ENCODE data around the gene PCNX2. TPM values are rescaled to one million over a fixed set of nuclear protein-coding genes. Genes with fewer than 3 reads are reported as not detected.

PCNX2 gene
- total RNA-seq, 2 experiments from 2014 or later = 17.7 to 18.6 TPM

DNA sequence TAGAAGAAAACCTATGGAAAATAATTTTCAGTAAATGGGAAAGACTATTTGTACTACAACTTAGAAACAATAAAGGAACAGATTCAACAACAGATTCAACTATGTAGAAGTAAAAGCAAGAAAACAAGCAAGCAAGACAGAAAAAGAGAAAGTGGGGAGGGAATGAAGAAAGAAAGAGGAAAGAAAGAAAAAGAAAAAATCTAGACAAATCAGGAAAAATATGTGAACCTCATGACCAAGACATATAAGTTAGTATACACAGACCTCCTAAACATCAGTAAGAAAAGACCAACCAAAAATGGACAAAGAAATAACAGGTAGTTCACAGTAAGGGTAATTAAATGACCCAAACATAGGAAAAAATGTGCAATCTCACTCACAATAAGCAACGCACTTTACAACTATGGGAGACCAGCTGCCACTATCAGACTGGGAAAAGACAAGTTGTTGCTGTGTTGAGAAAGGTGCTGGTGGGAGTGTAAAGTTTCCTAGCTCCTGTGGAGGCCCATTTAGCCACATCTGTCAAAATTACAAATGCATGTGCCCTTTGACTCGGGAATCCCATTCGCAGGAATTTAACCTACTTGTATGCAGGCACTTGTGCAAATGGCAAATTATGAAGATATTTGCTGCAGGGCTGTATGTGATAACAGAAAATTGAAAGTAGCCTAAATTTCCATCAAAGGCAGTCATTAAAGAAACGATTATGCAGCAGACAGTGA lies 18.1 kb upstream of the PCNX2 start:
- ChIA-PET POLR2A (no interaction called here), CTCF (no interaction called here)
- peaks cover 33% of the 10 kb centered on the region for H3K27me3 Mint-ChIP-seq (ENCODE audit: low read depth)
- no peak overlapping the region for H3K27ac Mint-ChIP-seq
- no peak for ATAC-seq
- H3K4me1 Mint-ChIP-seq (ENCODE audit: low read depth) = no peaks in the 10 kb centered on the region
- no peaks in the 10 kb centered on the region for H3K9me3 Mint-ChIP-seq (ENCODE audit: insufficient read depth)
- no peak overlapping the region for H3K4me3 Mint-ChIP-seq
- H3K36me3 Mint-ChIP-seq (ENCODE audit: low read depth) = no peaks in the 10 kb centered on the region
- no peak for DNase-seq

DNA sequence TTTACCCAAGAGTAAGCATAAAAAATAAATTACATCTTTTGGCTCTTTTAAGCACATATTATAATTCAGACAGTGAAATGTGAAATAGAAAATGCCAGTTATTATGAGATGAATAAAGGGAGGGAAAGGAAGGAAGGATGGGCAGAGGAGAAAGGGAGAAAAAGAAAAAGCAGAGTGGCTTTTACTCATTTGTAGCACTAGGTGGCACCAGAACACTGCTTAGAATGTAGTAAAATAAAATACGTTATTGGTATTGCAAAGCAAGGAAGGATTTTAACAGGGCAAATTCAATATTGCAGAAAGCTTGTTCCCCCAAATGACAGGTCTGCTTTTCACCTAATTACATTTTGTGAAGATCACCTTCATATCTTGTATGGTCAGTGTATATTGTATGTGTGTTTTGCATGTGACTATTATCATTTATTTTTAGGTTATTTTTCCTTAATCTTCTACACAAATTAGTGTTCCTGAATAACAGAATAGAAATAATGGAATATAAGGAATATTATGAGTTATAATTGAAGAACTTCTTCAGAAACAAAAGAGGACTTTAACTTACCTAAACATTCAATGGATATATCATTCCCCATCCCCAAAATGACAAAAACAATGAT lies 9.1 kb upstream of the PCNX2 start:
- POLR2A ChIA-PET = no interaction called here
- peak; percentile 49 for ATAC-seq
- peak; percentile 27 for DNase-seq
- Mint-ChIP-seq H3K4me1 (ENCODE audit: low read depth) (no peaks in the 10 kb centered on the region), H3K27ac (no peak overlapping the region), H3K27me3 (ENCODE audit: low read depth) (peaks cover 25% of the 10 kb centered on the region), H3K9me3 (ENCODE audit: insufficient read depth) (no peaks in the 10 kb centered on the region), H3K36me3 (ENCODE audit: low read depth) (no peaks in the 10 kb centered on the region), H3K4me3 (no peak overlapping the region)
- CTCF ChIA-PET = interaction anchor here (0.6 to 2.4 kb wide), 14 partner anchors 9 to 762 kb away, joined by 3 to 15 read pairs (median 3); partner anchors contain the start of gene PCNX2

DNA sequence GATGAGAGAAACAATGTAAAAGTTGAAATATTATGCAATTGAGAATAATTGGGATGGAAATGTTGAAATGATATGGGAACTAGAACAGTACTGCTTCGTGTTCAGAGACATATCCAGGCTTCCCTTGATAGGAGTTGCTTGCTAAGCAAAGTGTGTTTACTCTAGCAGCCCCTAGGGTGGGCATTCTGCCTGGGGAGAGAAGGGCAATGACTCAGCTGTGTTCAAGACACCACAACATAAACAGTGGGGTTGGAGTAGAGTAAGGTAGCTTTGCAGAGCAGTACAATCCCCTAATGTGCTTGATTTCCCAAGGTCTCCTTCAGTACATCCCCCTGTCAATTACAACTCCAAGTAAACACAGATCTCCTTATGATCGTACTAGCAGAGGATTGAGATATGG lies 4.8 kb upstream of the PCNX2 start:
- ATAC-seq (no peak), DNase-seq (no peak)
- Mint-ChIP-seq H3K36me3 (ENCODE audit: low read depth) (no peaks in the 10 kb centered on the region), H3K27ac (no peak overlapping the region), H3K27me3 (ENCODE audit: low read depth) (peaks cover 10% of the 10 kb centered on the region), H3K4me1 (ENCODE audit: low read depth) (peaks cover 8% of the 10 kb centered on the region), H3K9me3 (ENCODE audit: insufficient read depth) (no peaks in the 10 kb centered on the region), H3K4me3 (no peak overlapping the region)
- ChIA-PET CTCF (interaction anchor here (1.4 kb wide), 1 partner anchor 17 kb away, joined by 5 read pairs; no protein-coding TSS in a partner anchor), POLR2A (no interaction called here)

DNA sequence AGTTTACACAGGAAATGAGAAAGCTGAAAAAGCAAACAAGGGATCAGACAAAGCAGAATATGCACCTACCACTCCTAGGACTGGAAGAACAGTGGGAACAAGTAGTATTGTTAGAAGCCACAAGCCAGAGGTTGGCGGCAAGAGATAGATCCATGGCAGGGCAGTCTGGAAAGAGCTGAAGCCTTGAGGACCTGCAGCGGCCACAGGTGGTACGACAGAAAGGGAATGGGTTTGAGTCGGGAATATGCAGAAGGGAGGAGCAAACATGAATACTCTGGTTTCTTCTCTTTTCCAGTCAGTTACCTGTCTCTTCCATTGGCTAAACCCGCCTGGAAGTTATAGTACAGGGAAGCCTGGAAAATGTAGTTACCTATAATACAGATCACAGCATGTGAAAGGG lies 3.9 kb upstream of the PCNX2 start:
- Mint-ChIP-seq H3K4me3 (no peak overlapping the region), H3K9me3 (ENCODE audit: insufficient read depth) (no peaks in the 10 kb centered on the region), H3K36me3 (ENCODE audit: low read depth) (no peaks in the 10 kb centered on the region), H3K4me1 (ENCODE audit: low read depth) (peaks cover 15% of the 10 kb centered on the region), H3K27ac (no peak overlapping the region), H3K27me3 (ENCODE audit: low read depth) (peaks cover 10% of the 10 kb centered on the region)
- ChIA-PET CTCF (no interaction called here), POLR2A (no interaction called here)
- DNase-seq (no peak), ATAC-seq (no peak)

DNA sequence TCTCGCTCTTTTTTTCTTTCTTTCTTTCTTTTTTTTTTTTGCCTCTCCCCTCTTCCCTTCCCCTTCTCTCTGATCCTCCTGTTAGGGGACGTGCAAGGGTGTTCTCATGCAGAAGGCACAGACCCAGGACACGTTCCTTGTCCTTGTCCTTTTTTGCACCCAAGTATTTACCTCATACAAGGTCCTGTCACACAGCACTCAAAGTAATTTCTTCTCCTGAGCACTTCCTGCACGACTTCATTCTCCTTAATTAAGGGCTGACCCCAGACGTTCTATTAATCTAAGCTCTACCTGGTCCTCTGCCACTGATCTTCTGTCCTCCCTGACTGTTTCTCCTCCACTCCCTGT lies 424 bp upstream of the PCNX2 start:
- H3K4me1 Mint-ChIP-seq (ENCODE audit: low read depth) = peaks cover 27% of the 10 kb centered on the region
- no peak for ATAC-seq
- H3K36me3 Mint-ChIP-seq (ENCODE audit: low read depth) = peaks cover 6% of the 10 kb centered on the region
- H3K27me3 Mint-ChIP-seq (ENCODE audit: low read depth) = peaks cover 5% of the 10 kb centered on the region
- ChIA-PET POLR2A (no interaction called here), CTCF (interaction anchor here (2.5 kb wide), 1 partner anchor 8 kb away, joined by 15 read pairs; no protein-coding TSS in a partner anchor)
- no peaks in the 10 kb centered on the region for H3K9me3 Mint-ChIP-seq (ENCODE audit: insufficient read depth)
- H3K27ac Mint-ChIP-seq = peak overlapping the region; percentile 85
- peak overlapping the region; percentile 92 for H3K4me3 Mint-ChIP-seq
- no peak for DNase-seq

DNA sequence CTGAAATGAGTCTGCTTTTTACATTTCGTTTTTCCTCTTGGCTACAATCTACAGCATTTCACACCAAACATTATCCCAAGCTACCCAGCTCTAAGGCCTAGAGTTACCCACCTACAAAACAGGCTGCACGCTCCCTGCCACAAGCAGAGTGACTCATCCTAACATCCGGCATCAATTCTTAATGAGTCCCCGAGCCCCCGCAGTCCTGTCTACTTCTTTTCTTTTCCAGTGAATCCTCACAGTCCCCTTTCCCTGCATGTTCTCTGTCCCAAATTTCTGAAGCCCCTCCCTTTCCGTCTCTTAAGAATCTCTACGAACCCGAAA lies 650 bp downstream of the PCNX2 start:
- H3K27me3 Mint-ChIP-seq (ENCODE audit: low read depth) = no peaks in the 10 kb centered on the region
- DNase-seq (peak; percentile 62), ATAC-seq (peak; percentile 76)
- peaks cover 8% of the 10 kb centered on the region for H3K36me3 Mint-ChIP-seq (ENCODE audit: low read depth)
- peaks cover 27% of the 10 kb centered on the region for H3K4me1 Mint-ChIP-seq (ENCODE audit: low read depth)
- peak overlapping the region; percentile 94 for H3K27ac Mint-ChIP-seq
- POLR2A ChIA-PET = interaction anchor here (0.6 to 1.0 kb wide), 3 partner anchors 8 to 39 kb away, joined by 3 to 5 read pairs (median 5); no protein-coding TSS in a partner anchor
- H3K9me3 Mint-ChIP-seq (ENCODE audit: insufficient read depth) = no peaks in the 10 kb centered on the region
- H3K4me3 Mint-ChIP-seq = peak overlapping the region; percentile 92
- CTCF ChIA-PET = interaction anchor here (0.6 to 2.5 kb wide), 2 partner anchors 9 to 392 kb away, joined by 3 to 15 read pairs; no protein-coding TSS in a partner anchor

DNA sequence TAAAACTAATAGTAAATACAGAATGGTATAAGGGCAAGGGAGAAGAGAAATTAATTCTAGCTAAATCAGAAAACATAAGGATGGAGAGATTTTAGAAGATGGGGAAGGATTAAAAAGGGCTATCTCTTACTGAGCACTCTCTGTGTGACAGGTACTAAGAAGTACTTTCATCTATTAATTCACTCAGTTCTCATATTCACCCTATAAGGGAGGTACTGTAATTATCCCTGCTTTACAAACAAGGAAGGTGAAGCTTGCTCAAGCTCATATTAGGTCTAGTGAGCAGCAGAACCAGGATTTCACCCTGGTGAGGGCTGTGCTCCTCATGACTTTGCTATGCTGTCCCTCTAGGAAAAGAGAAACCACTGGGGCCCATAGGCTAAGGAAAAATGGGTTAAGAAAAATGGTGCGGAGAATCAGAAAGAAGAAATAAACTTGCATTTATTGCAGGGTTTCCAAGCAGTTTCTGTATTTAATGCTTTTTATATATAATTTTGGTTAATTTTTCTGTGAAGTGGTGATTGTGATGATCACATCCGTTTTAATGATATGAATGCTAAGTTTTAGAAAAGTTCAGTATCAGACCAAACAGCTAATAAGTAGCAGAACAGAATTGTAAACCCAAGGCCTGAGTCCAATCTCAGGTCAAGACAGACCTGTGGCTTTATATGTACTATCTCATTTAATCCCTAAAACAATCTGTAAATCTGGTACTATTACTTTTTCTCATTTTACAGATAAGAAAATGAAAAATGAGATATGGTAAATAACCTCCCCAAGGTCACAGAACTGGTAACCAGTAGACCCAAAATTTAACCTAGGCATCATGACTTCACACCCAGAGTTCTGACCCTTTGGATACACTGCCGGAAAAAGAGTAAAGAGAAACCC lies 1.7 kb downstream of the PCNX2 start:
- ATAC-seq (no peak), DNase-seq (no peak)
- Mint-ChIP-seq H3K36me3 (ENCODE audit: low read depth) (peaks cover 18% of the 10 kb centered on the region), H3K27me3 (ENCODE audit: low read depth) (no peaks in the 10 kb centered on the region), H3K27ac (peak overlapping the region; percentile 35), H3K4me3 (peak overlapping the region; percentile 24), H3K9me3 (ENCODE audit: insufficient read depth) (no peaks in the 10 kb centered on the region), H3K4me1 (ENCODE audit: low read depth) (peaks cover 29% of the 10 kb centered on the region)
- POLR2A ChIA-PET = no interaction called here
- CTCF ChIA-PET = no interaction called here

DNA sequence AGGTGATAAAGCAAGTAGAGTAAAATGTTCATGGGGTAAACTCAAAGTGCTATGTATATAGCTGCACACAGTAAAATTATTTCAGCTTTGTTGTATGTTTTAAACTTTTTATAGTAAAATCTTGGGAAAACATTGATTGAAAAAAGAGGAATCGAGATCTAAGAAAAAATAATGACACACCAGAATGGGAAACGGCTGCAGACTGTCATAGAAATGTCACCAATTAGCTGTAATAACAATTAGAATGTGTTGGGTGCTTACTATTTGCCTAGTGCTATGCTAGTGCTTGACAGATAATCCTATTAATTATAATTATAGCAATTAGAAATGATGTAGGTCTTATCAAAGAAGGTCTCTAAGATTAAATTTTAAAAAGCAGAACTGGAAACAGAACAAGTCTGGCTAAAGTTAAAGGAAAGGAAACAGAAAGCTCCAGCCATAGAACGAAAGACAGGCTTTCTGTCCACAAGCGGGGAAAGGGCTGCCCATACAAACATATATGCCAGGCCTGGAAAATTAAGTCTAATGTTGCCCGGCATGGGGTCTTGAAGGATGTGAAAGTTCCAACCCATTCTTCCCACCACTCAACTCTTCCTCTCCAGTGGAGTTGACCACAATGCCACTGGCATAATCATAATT lies 5.0 kb downstream of the PCNX2 start:
- H3K27ac Mint-ChIP-seq = no peak overlapping the region
- H3K27me3 Mint-ChIP-seq (ENCODE audit: low read depth) = no peaks in the 10 kb centered on the region
- ChIA-PET CTCF (no interaction called here), POLR2A (interaction anchor here (1.0 kb wide), 1 partner anchor 29 kb away, joined by 3 read pairs; no protein-coding TSS in a partner anchor)
- H3K4me1 Mint-ChIP-seq (ENCODE audit: low read depth) = peaks cover 21% of the 10 kb centered on the region
- H3K36me3 Mint-ChIP-seq (ENCODE audit: low read depth) = peaks cover 33% of the 10 kb centered on the region
- ATAC-seq (no peak), DNase-seq (no peak)
- H3K9me3 Mint-ChIP-seq (ENCODE audit: insufficient read depth) = no peaks in the 10 kb centered on the region
- H3K4me3 Mint-ChIP-seq = no peak overlapping the region

DNA sequence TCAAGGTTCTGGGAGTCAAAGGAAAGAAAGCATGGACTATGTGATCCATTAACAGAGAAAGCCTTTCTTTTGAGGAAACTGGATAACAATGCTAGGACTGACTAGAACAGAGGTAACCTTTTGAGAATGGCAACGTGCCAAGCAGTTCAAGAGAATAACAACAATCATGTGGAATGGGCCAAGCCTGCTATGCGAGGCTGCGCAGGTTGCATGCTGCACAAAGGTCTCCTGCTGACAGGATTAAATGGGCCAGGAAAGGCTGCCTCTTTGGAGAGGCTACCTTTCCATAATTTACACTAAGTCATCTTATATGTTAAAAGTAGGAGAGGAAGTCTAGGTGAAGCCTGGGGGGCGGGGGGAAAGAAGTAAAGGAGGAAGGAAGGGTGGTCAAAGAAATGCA lies 5.8 kb downstream of the PCNX2 start:
- peaks cover 16% of the 10 kb centered on the region for H3K4me1 Mint-ChIP-seq (ENCODE audit: low read depth)
- POLR2A ChIA-PET = no interaction called here
- H3K36me3 Mint-ChIP-seq (ENCODE audit: low read depth) = peaks cover 33% of the 10 kb centered on the region
- H3K4me3 Mint-ChIP-seq = no peak overlapping the region
- no peaks in the 10 kb centered on the region for H3K9me3 Mint-ChIP-seq (ENCODE audit: insufficient read depth)
- CTCF ChIA-PET = no interaction called here
- ATAC-seq (no peak), DNase-seq (no peak)
- no peaks in the 10 kb centered on the region for H3K27me3 Mint-ChIP-seq (ENCODE audit: low read depth)
- H3K27ac Mint-ChIP-seq = no peak overlapping the region

DNA sequence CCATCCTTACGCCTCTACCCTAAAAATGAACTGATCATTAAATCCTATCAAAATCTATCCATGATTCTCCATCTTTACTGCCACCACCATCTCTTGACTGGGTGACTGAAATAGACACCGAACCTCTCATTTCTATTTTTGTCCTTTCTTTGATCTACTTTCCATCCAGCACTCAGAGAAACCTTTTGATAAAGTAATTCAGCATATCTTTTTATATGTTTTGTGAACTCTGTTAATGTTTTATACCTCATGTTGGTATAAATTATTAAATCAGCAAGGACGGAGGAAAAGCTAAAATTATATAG lies 13.0 kb downstream of the PCNX2 start:
- ATAC-seq = peak; percentile 7

DNA sequence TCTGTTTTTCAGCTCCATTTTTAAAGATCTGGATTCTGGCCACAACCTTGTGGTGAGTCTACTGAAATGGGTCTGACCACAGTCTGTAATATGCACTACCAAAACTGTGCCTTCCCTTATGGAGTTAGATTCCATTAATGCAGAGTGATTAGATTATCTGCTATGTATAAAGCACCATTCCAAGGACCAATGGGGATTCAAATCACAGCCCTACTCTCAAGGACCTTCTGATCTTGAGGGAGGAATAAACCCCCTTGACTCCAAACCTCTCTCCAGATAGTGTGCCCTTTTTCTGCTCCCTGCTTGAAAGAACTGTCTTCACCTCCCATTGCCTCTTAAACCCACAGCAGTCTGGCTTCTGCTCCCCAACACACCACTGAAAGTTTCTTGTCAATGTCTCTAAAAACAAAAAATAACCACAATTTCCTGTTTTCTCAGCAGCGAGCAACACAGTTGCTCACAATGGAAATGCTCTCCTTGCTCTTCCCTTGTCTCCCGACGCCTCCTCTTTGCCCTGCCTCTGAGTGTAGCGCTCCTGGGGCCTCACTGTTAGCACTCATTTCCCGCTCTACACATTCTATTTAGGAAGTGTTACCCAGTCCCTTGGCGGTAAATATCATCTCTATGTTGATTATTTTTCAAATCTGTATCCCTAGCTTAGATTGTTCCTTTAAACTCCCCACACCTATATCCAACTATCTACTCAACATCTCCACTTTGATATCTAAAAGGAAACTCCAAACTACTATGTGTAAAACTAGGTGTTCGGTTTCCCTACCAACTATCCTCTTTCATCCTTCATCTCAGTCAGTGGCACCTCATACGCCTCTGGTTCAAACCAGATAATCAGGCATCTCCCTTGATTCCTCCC lies 13.6 kb downstream of the PCNX2 start:
- ATAC-seq (peak; percentile 84), DNase-seq (peak; percentile 55)
- Mint-ChIP-seq H3K36me3 (ENCODE audit: low read depth) (peaks cover 11% of the 10 kb centered on the region), H3K9me3 (ENCODE audit: insufficient read depth) (no peaks in the 10 kb centered on the region), H3K27me3 (ENCODE audit: low read depth) (no peaks in the 10 kb centered on the region), H3K4me3 (peak overlapping the region; percentile 9), H3K4me1 (ENCODE audit: low read depth) (peaks cover 19% of the 10 kb centered on the region), H3K27ac (peak overlapping the region; percentile 61)
- ChIA-PET POLR2A (no interaction called here), CTCF (no interaction called here)

More for the DNA sequence above, 13.0 kb downstream of the PCNX2 start:
- Mint-ChIP-seq H3K9me3 (ENCODE audit: insufficient read depth) (no peaks in the 10 kb centered on the region), H3K36me3 (ENCODE audit: low read depth) (peaks cover 11% of the 10 kb centered on the region), H3K4me1 (ENCODE audit: low read depth) (peaks cover 19% of the 10 kb centered on the region), H3K27me3 (ENCODE audit: low read depth) (no peaks in the 10 kb centered on the region), H3K27ac (no peak overlapping the region), H3K4me3 (no peak overlapping the region)
- no peak for DNase-seq
- ChIA-PET POLR2A (interaction anchor here (1.1 kb wide), 1 partner anchor 12 kb away, joined by 5 read pairs; no protein-coding TSS in a partner anchor), CTCF (interaction anchor here (1.3 kb wide), 1 partner anchor 18 kb away, joined by 5 read pairs; no protein-coding TSS in a partner anchor)

Measured in activated CD8-positive, alpha-beta T cell treated with anti-CD3 and anti-CD28 coated beads, Interleukin-2, amount 10 ng/mL, durations not matched to agents 7 days and 5 days (primary cell).